Parathyroid adenoma (tissue), 2 donors: ENCODE results near the gene RNF26.

Experiments used
- H2AFZ ChIP-seq: fragments of 300-600 bp; sonication (generic); one replicate; pipeline ENCODE4 v1.7.0; 2017; ENCODE audit warnings: antibody characterized with exemption, mild to moderate bottlenecking
- H3K27ac ChIP-seq: fragments of 300-600 bp; sonication (generic); one replicate; pipeline ENCODE4 v1.7.0; 2017
- H3K27me3 ChIP-seq: fragments of 300-600 bp; sonication (generic); one replicate; pipeline ENCODE4 v1.7.0; 2017; ENCODE audit warnings: low read length; ENCODE audit not compliant: control insufficient read depth, insufficient read depth
- H3K36me3 ChIP-seq: fragments of 300-600 bp; sonication (generic); one replicate; pipeline ENCODE4 v1.7.0; 2017; ENCODE audit warnings: low read length; ENCODE audit not compliant: control insufficient read depth, insufficient read depth
- H3K4me1 ChIP-seq: fragments of 300-600 bp; sonication (generic); one replicate; pipeline ENCODE4 v1.7.0; 2017; ENCODE audit warnings: control low read depth
- H3K4me2 ChIP-seq: fragments of 300-600 bp; sonication (generic); one replicate; pipeline ENCODE4 v1.7.0; 2017; ENCODE audit warnings: low read length
- H3K4me3 ChIP-seq: fragments of 300-600 bp; sonication (generic); one replicate; pipeline ENCODE4 v1.7.0; 2017; ENCODE audit warnings: low read depth, low read length
- H3K79me2 ChIP-seq: fragments of 300-600 bp; sonication (generic); one replicate; pipeline ENCODE4 v1.7.0; 2017; ENCODE audit warnings: control low read depth
- H3K9ac ChIP-seq: fragments of 300-600 bp; sonication (generic); one replicate; pipeline ENCODE4 v1.7.0; 2017; ENCODE audit warnings: mild to moderate bottlenecking
- H3K9me3 ChIP-seq: fragments of 300-600 bp; sonication (generic); one replicate; pipeline ENCODE4 v1.7.0; 2017; ENCODE audit warnings: low read length; ENCODE audit not compliant: control insufficient read depth
- TF ChIP-seq, protein P1 (sequence below): fragments of 300-600 bp; sonication (generic); IDR thresholded peaks from one replicate; pipeline ENCODE4 v1.7.0; 2017; ENCODE audit warnings: antibody characterized with exemption, mild to moderate bottlenecking
- donor health status: primary hyperparathyroidism.

The RNF26 gene

DNA sequence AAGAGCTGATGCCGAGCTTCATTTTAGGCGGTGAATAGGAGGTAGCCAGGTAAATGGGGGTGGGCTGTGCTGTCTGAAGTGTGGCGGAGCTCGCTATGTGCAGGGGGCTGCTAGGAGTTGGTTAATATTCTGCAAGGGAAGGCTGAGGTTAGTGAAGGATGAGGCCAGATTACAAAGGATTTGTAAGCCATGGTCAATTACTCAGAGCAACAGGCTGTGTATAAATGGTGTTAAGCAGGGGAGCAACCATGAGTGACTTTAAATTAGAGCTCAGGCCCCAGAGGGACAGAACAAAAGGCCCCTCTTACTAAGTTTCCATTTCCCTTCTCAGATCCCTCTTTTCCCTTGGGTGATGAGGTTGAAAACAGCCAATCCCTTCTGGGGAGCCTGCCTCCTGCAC lies 10.1 kb upstream of the RNF26 start:
- Histone ChIP-seq H3K4me2 (no peak overlapping the region), H3K4me1 (peaks cover 4% of the 10 kb centered on the region), H3K4me3 (no peak overlapping the region), H3K79me2 (no peaks in the 10 kb centered on the region), H3K9me3 (no peaks in the 10 kb centered on the region), H3K27ac (no peak overlapping the region), H2AFZ (no peak overlapping the region), H3K27me3 (no peaks in the 10 kb centered on the region), H3K36me3 (no peaks in the 10 kb centered on the region), H3K9ac (no peak overlapping the region)
- TF ChIP-seq, protein P1, sequence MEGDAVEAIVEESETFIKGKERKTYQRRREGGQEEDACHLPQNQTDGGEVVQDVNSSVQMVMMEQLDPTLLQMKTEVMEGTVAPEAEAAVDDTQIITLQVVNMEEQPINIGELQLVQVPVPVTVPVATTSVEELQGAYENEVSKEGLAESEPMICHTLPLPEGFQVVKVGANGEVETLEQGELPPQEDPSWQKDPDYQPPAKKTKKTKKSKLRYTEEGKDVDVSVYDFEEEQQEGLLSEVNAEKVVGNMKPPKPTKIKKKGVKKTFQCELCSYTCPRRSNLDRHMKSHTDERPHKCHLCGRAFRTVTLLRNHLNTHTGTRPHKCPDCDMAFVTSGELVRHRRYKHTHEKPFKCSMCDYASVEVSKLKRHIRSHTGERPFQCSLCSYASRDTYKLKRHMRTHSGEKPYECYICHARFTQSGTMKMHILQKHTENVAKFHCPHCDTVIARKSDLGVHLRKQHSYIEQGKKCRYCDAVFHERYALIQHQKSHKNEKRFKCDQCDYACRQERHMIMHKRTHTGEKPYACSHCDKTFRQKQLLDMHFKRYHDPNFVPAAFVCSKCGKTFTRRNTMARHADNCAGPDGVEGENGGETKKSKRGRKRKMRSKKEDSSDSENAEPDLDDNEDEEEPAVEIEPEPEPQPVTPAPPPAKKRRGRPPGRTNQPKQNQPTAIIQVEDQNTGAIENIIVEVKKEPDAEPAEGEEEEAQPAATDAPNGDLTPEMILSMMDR = no peak

DNA sequence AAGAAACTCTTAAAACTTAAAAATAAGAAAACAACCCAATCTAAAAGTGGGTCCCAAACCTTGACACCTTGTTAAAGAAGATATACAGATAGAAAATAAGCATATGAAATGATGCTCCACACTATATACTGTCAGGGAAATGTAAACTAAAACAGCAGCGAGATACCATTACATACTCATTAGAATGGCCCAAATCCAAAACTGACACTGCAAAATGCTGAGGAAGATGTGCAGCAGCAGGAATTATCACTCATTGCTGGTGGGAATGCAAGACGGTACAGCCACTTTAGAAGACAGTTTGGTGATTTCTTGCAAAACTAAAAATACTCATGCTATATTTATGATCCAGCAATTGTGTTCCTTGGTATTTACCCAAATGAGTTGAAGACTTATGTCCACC lies 5.0 kb upstream of the RNF26 start:
- no peak overlapping the region for H3K4me2 ChIP-seq

DNA sequence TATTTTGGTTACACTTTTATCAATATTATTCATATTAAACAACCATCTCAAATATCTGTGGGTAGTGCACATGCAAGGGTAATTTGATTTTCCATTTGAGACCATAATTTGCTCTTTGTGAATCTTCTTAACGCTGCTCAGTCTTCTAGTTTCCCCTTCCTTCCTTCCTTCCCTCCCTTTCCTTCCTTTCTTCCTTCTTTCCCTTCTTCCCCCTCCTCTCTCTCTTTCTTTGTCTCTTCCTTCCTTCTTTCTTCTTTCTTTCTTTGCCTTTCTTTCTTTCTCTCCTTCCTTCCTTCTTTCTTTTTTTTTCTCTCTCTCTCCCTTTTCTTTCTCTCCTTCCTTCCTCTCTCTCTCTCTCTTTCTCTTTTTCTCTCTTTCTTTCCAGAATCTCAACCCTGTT lies 4.1 kb upstream of the RNF26 start:
- Histone ChIP-seq H3K4me3 (no peak overlapping the region), H3K9me3 (no peaks in the 10 kb centered on the region), H3K4me1 (no peaks in the 10 kb centered on the region), H3K36me3 (no peaks in the 10 kb centered on the region), H3K27ac (no peak overlapping the region), H2AFZ (no peak overlapping the region), H3K4me2 (no peak overlapping the region), H3K79me2 (no peaks in the 10 kb centered on the region), H3K9ac (no peak overlapping the region), H3K27me3 (no peaks in the 10 kb centered on the region)
- TF ChIP-seq, protein P1 = no peak

More for the DNA sequence above, 5.0 kb upstream of the RNF26 start:
- no peaks in the 10 kb centered on the region for H3K27me3 ChIP-seq
- H3K9me3 ChIP-seq = no peaks in the 10 kb centered on the region
- H2AFZ ChIP-seq = no peak overlapping the region
- no peaks in the 10 kb centered on the region for H3K79me2 ChIP-seq
- H3K36me3 ChIP-seq = no peaks in the 10 kb centered on the region
- H3K27ac ChIP-seq = no peak overlapping the region
- no peak overlapping the region for H3K4me3 ChIP-seq
- H3K4me1 ChIP-seq = no peaks in the 10 kb centered on the region
- no peak overlapping the region for H3K9ac ChIP-seq
- TF ChIP-seq, protein P1 = no peak

DNA sequence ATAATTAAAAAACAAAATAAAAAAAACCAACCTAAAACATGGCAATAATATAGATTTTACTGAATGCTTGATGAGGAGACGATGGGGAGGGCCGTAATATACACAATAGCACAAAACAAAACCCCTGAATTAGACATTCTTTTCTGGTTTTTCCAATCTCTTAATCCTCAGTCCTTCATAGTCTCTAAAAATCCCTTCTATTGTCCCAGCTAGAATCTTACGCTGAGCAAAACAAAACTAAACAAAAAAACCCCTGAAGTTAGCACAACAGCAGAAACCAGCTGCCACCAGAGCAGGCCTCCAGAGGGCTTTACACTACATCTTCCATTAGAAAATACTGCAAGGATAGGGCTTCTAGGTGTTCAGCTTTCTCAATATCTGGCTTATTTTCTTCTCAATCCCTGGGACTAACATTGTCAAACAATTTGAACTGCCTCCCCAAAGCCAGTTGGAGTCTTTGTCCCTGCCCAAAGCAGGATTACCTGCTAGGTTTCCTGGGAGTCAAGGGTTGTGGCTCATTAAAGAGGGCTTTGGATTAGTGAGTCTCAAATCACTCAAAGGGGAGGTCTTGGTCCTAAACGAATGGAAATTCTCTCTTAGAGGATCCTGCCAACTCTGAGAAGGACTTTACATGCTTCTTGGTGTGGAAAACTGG lies 2.1 kb upstream of the RNF26 start:
- H3K4me1 ChIP-seq = no peaks in the 10 kb centered on the region
- H3K79me2 ChIP-seq = no peaks in the 10 kb centered on the region
- no peaks in the 10 kb centered on the region for H3K27me3 ChIP-seq
- no peaks in the 10 kb centered on the region for H3K36me3 ChIP-seq
- TF ChIP-seq, protein P1 = no peak
- H3K4me2 ChIP-seq = no peak overlapping the region
- no peaks in the 10 kb centered on the region for H3K9me3 ChIP-seq
- H3K4me3 ChIP-seq = no peak overlapping the region
- H2AFZ ChIP-seq = no peak overlapping the region
- H3K9ac ChIP-seq = no peak overlapping the region
- H3K27ac ChIP-seq = no peak overlapping the region

DNA sequence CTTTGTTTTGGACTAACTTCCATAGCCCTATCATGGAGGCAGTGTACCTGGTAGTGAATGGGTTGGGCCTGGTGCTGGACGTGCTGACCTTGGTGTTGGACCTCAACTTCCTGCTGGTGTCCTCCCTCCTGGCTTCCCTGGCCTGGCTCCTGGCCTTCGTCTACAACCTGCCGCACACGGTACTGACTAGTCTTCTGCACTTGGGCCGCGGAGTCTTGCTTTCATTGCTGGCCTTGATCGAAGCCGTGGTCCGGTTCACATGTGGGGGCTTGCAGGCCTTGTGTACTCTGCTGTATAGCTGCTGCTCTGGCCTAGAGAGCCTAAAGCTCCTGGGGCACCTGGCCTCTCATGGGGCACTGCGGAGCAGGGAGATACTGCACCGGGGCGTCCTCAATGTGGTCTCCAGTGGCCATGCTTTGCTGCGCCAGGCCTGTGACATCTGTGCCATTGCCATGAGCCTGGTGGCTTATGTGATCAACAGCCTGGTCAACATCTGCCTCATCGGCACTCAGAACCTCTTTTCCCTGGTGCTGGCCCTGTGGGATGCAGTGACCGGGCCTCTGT lies 846 bp downstream of the RNF26 start:
- Histone ChIP-seq H3K36me3 (no peaks in the 10 kb centered on the region), H2AFZ (no peak overlapping the region), H3K27me3 (no peaks in the 10 kb centered on the region), H3K27ac (no peak overlapping the region), H3K4me3 (peak overlapping the region; percentile 70), H3K4me1 (no peaks in the 10 kb centered on the region), H3K9ac (no peak overlapping the region), H3K4me2 (peak overlapping the region; percentile 65), H3K9me3 (no peaks in the 10 kb centered on the region), H3K79me2 (no peaks in the 10 kb centered on the region)
- TF ChIP-seq, protein P1 = no peak
